Fibroblast of villous mesenchyme (primary cell): ENCODE measurements around the gene FRMD4A. TPM values are rescaled to one million over a fixed set of nuclear protein-coding genes. Genes with fewer than 3 reads are reported as not detected.

Experiments
- DNase-seq: peaks from one replicate; pipeline ENCODE4 v3.0.0-alpha.2; 2010; ENCODE audit warnings: low read depth
- H3K4me3 ChIP-seq: 2 replicates; pipeline ENCODE4 v1.5.1; 2011; ENCODE audit warnings: low read depth, mild to moderate bottlenecking, low read length
- CTCF ChIP-seq: IDR thresholded peaks from 2 replicates; pipeline ENCODE4 v1.5.1; 2012; ENCODE audit warnings: low read depth, mild to moderate bottlenecking, low read length; ENCODE audit not compliant: insufficient read depth
- total RNA-seq: library from RNA; depleted of rRNA; stranded (reverse); fragments of >200 nt; gene quantifications from 2 replicates; pipeline ENCODE4 v1.2.3, GENCODE V29; 2012

FRMD4A gene
- total RNA-seq, 1 donor: 40.2 TPM

GRCh38 chr10:13701157-13701919, 629.4 kb downstream of the FRMD4A start:
- DNase-seq: no peak
- TF ChIP-seq CTCF: no peak
- H3K4me3 ChIP-seq: no peak overlapping the region

GRCh38 chr10:13700473-13701144, 630.1 kb downstream of the FRMD4A start:
- no peak for DNase-seq
- TF ChIP-seq CTCF: no peak
- no peak overlapping the region for H3K4me3 ChIP-seq

- no peak for DNase-seq
- H3K4me3 ChIP-seq: no peak overlapping the region
- TF ChIP-seq CTCF: no peak
These were observed 631.5 kb downstream of the FRMD4A start for GRCh38 chr10:13699216-13699615.

- DNase-seq: no peak
- no peak overlapping the region for H3K4me3 ChIP-seq
- TF ChIP-seq CTCF: no peak
These were observed 632.5 kb downstream of the FRMD4A start for GRCh38 chr10:13698217-13698616.

- TF ChIP-seq CTCF: no peak
- no peak for DNase-seq
- H3K4me3 ChIP-seq: no peak overlapping the region
These were observed 634.7 kb downstream of the FRMD4A start for GRCh38 chr10:13696071-13696470.

GRCh38 chr10:13695588-13695987, 635.1 kb downstream of the FRMD4A start:
- no peak for TF ChIP-seq CTCF
- DNase-seq: no peak
- H3K4me3 ChIP-seq: no peak overlapping the region
